Activated CD4-positive, alpha-beta T cell treated with anti-CD3 and anti-CD28 coated beads, Interleukin-10, Interleukin-2, amounts not matched to agents 100 ng/mL and 50 ng/mL, durations not matched to agents 16 hours and 8 hours (primary cell): ENCODE results near the gene PIP4K2A.
"Not testable (repeated sequence)": the region's sequence is repeated elsewhere in the genome, so short reads cannot be mapped to it uniquely, and the experiment has no call there.

ENCODE experiments used
- DNase-seq: peaks from one replicate; pipeline ENCODE4 v3.0.0-alpha.2; 2020

Gene PIP4K2A

GRCh38 chr10:22545643-22546042 is 168.7 kb downstream of the PIP4K2A start:
- no peak for DNase-seq

GRCh38 chr10:22544325-22545068 is 169.9 kb downstream of the PIP4K2A start:
- no peak for DNase-seq

GRCh38 chr10:22542773-22543172 is 171.6 kb downstream of the PIP4K2A start:
- no peak for DNase-seq

GRCh38 chr10:22541900-22542299 is 172.5 kb downstream of the PIP4K2A start:
- no peak for DNase-seq

GRCh38 chr10:22539579-22540298 is 174.6 kb downstream of the PIP4K2A start:
- no peak for DNase-seq

GRCh38 chr10:22537810-22538209 is 176.6 kb downstream of the PIP4K2A start:
- DNase-seq: no peak

GRCh38 chr10:22536620-22537019 is 177.8 kb downstream of the PIP4K2A start:
- no peak for DNase-seq

- no peak for DNase-seq
These were observed 179.4 kb downstream of the PIP4K2A start for GRCh38 chr10:22534849-22535604.

GRCh38 chr10:22531441-22531840 is 182.9 kb downstream of the PIP4K2A start:
- DNase-seq: no peak

GRCh38 chr10:22531008-22531407 is 183.4 kb downstream of the PIP4K2A start:
- DNase-seq: no peak

GRCh38 chr10:22527520-22527919 is 186.9 kb downstream of the PIP4K2A start:
- no peak for DNase-seq

- DNase-seq: not testable (repeated sequence)
These were observed 190.0 kb downstream of the PIP4K2A start for GRCh38 chr10:22524333-22524732.

- not testable (repeated sequence) for DNase-seq
These were observed 193.7 kb downstream of the PIP4K2A start for GRCh38 chr10:22520645-22521044.

- no peak for DNase-seq
These were observed 196.1 kb downstream of the PIP4K2A start for GRCh38 chr10:22518167-22518724.

- no peak for DNase-seq
These were observed 199.4 kb downstream of the PIP4K2A start for GRCh38 chr10:22515009-22515408.

- DNase-seq: not testable (repeated sequence)
These were observed 200.0 kb downstream of the PIP4K2A start for GRCh38 chr10:22514414-22514758.

- DNase-seq: not testable (repeated sequence)
These were observed 200.6 kb downstream of the PIP4K2A start for GRCh38 chr10:22513483-22514413.

- DNase-seq: not testable (repeated sequence)
These were observed 202.4 kb downstream of the PIP4K2A start for GRCh38 chr10:22512015-22512414.

GRCh38 chr10:22508214-22508613 is 206.2 kb downstream of the PIP4K2A start:
- DNase-seq: not testable (repeated sequence)

- DNase-seq: peak; percentile 45
These were observed 208.3 kb downstream of the PIP4K2A start for GRCh38 chr10:22505911-22506685.

GRCh38 chr10:22504766-22505165 is 209.6 kb downstream of the PIP4K2A start:
- no peak for DNase-seq
